22Rv1 (cell line): ENCODE results near the gene MFAP2.

Experiments
- H3K27ac ChIP-seq: fragments of 450-650 bp; 2 replicates; pipeline ENCODE4 v1.5.1; 2017
- CTCF ChIP-seq: fragments of 450-650 bp; IDR thresholded peaks from 2 replicates; pipeline ENCODE4 v1.5.1; 2017; ENCODE audit warnings: mild to moderate bottlenecking
- ZFX ChIP-seq: fragments of 450-650 bp; IDR thresholded peaks from 2 replicates; pipeline ENCODE4 v1.6.1; 2017; ENCODE audit warnings: antibody characterized with exemption, borderline replicate concordance

The MFAP2 gene

GRCh38 chr1:16980473-16981268 is at the start of gene MFAP2:
MFAP2 (minus strand) TSS chr1:16980620; CDS start chr1:16978273, 2,347 bp downstream.
- no peak within 1 kb of the TSS for H3K27ac ChIP-seq
- TF ChIP-seq ZFX: no peak
- TF ChIP-seq CTCF: no peak

- H3K27ac ChIP-seq: no peak overlapping the region
Measured at GRCh38 chr1:17030206-17030605, 49.8 kb upstream of the MFAP2 start.

GRCh38 chr1:17028662-17029188 is 48.3 kb upstream of the MFAP2 start:
- TF ChIP-seq ZFX: no peak
- TF ChIP-seq CTCF: no peak
- no peak overlapping the region for H3K27ac ChIP-seq

More at GRCh38 chr1:17030206-17030605, 49.8 kb upstream of the MFAP2 start:
- TF ChIP-seq ZFX (no peak), CTCF (no peak)

- H3K27ac ChIP-seq: no peak overlapping the region
- TF ChIP-seq CTCF (no peak), ZFX (no peak)
Measured at GRCh38 chr1:17027900-17028299, 47.5 kb upstream of the MFAP2 start.

GRCh38 chr1:17027403-17027802 is 47.0 kb upstream of the MFAP2 start:
- TF ChIP-seq CTCF: no peak
- H3K27ac ChIP-seq: no peak overlapping the region

GRCh38 chr1:17024721-17025120 is 44.3 kb upstream of the MFAP2 start:
- TF ChIP-seq ZFX (no peak), CTCF (no peak)
- no peak overlapping the region for H3K27ac ChIP-seq

- TF ChIP-seq CTCF (no peak), ZFX (no peak)
- no peak overlapping the region for H3K27ac ChIP-seq
Measured at GRCh38 chr1:17023573-17023972, 43.2 kb upstream of the MFAP2 start.
